ENCODE measurements around the gene UMPS.

DNA sequence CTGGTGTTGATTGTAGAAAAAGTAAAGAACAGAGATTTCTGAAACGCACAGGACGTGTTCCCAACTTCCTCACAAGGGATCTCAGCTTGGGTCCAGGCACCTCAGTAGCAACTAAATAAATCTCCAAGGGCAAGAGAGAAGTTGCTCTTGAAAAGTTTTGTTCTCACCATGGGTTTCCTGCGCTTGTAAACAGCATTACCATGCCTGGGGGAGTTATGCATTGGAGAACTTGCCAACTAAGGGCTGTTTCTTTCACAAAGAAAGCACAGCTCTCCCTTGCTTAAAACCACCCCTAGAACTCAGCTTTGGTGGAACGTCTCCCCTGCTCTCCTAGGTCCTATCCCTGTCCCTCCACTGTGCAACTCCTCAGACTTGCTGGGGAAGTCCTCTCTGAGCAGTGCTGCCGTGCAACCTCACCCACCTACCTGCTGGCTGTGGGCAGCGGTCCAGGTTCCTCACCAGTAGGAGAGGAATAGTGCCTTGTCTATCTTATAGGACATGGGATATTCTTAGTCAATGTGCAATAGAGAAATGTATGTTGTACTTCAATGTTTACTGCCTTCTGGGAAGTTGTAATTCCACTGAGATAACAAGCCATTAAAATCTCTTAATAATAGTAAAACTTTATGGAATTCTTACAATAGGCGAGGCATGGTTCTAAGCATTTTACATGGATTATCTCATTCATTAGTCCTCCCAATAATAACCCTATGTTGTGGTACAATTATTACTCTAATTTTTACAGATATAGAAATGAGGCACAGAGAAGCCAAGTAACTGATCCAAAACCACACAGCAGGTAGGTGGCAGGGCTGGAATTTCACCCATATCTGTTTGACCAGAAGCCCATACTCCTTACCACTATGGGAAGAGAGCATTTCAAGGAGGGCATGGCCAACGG, 51.5 kb downstream of the UMPS start:
- TF ChIP-seq POLR2A (IDR thresholded peaks at IDR 0.05; ENCODE audit: low read length), result no peak
- TF ChIP-seq CBX2 (IDR thresholded peaks at IDR 0.05; ENCODE audit: borderline replicate concordance, low read depth), result no peak
